Measurements from ENCODE around the gene LVRN.

The LVRN gene

DNA sequence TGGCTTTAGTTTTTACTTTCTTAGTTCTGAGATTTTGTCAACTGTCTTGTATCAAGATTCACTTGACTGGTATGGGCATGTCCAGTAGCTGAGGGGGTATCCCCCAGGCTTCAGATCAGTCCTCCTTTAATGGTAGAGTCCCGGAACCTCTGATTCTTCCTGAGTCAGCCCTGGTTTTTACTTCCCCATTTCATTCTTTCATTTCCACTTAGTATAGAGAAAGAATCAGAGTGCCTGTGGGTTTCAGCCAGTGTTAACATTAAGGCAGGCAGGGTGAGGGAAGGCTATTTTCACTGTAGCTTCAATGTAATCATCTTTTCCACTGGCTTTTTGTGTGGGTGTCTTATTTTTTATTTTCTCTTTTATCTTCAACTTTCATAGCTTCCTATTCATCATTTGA, 114.2 kb downstream of the LVRN start:
- H3K4me1 ChIP-seq (ENCODE audit: control insufficient read depth in 1 of 2, insufficient read depth in 1 of 2, low read depth in 1 of 2, low read length in 1 of 2) = peaks cover 0 to 4% of the 10 kb centered on the region in 2 experiments
- no peak overlapping the region for H3K27ac ChIP-seq
- no peak for TF ChIP-seq CTCF (IDR thresholded peaks at IDR 0.05)
- no peaks in the 10 kb centered on the region for H3K9me3 ChIP-seq
- no peak overlapping the region for H3K4me3 ChIP-seq (ENCODE audit: low read depth in 1 of 2, low read length in 1 of 2)
- H3K27me3 ChIP-seq = no peaks in the 10 kb centered on the region
- H3K36me3 ChIP-seq = no peaks in the 10 kb centered on the region

Measured in neutrophil (primary cell).